OCI-LY7 (cell line): ENCODE data around the gene UPF3A. TPM values are rescaled to one million over a fixed set of nuclear protein-coding genes. Genes with fewer than 3 reads are reported as not detected.

ENCODE experiments used
- BruUV-seq: library from RNA; stranded (reverse); fragments of 400-500 nt; replicated peaks from 2 replicates; lab custom pipeline; 2021; lab: Mats Ljungman, UMichigan
- CTCF ChIA-PET: fragments of 300-600 bp; sonication (Branson Sonifier 250); formaldehyde crosslinking; loops from one replicate; lab custom pipeline; 2022; ENCODE audit warnings: antibody characterized with exemption; ENCODE audit not compliant: unreplicated experiment; lab: Charles Lee
- POLR2A ChIA-PET: fragments of 300-600 bp; sonication (Branson Sonifier 250); formaldehyde crosslinking; loops from one replicate; lab custom pipeline; 2022; ENCODE audit warnings: antibody characterized with exemption; lab: Charles Lee
- DNase-seq: peaks from one replicate; pipeline ENCODE4 v3.0.0-alpha.2; 2015; ENCODE audit warnings: low spot score
- H2AFZ ChIP-seq: fragments of 200-600 bp; sonication (generic), shearing (Covaris generic); 2 replicates; pipeline ENCODE4 v1.6.1; 2014; ENCODE audit warnings: mild to moderate bottlenecking, antibody characterized with exemption, low read length, moderate library complexity
- H3K27ac ChIP-seq: fragments of 200-600 bp; sonication (generic); 2 replicates; pipeline ENCODE4 v1.5.1; 2014; ENCODE audit warnings: mixed run types, low read depth, mild to moderate bottlenecking, moderate library complexity, low read length, inconsistent platforms; ENCODE audit not compliant: poor library complexity, severe bottlenecking
- H3K36me3 ChIP-seq: fragments of 200-600 bp; sonication (generic); 2 replicates; pipeline ENCODE4 v1.6.1; 2014; ENCODE audit warnings: mild to moderate bottlenecking, antibody characterized with exemption, low read length, moderate library complexity, mixed read lengths; ENCODE audit not compliant: insufficient read depth
- H3K4me1 ChIP-seq: fragments of 200-600 bp; sonication (generic); 2 replicates; pipeline ENCODE4 v1.5.1; 2014; ENCODE audit warnings: mild to moderate bottlenecking, low read length; ENCODE audit not compliant: insufficient read depth, poor library complexity, severe bottlenecking
- H3K4me2 ChIP-seq: fragments of 200-600 bp; sonication (generic); 2 replicates; pipeline ENCODE4 v1.6.1; 2014; ENCODE audit warnings: mild to moderate bottlenecking, low read length
- H3K4me3 ChIP-seq: fragments of 200-600 bp; sonication (generic); 2 replicates; pipeline ENCODE4 v1.5.1; 2014; ENCODE audit warnings: mild to moderate bottlenecking, low read depth, low read length; ENCODE audit not compliant: poor library complexity, severe bottlenecking
- H3K79me2 ChIP-seq: fragments of 200-600 bp; sonication (generic); 2 replicates; pipeline ENCODE4 v1.6.1; 2016; ENCODE audit warnings: low read depth, mild to moderate bottlenecking, low read length, moderate library complexity, mixed read lengths; ENCODE audit not compliant: insufficient read depth
- H3K9me2 ChIP-seq: fragments of 200-600 bp; sonication (generic); 2 replicates; pipeline ENCODE4 v1.6.1; 2016; ENCODE audit warnings: mild to moderate bottlenecking, low read length, mixed read lengths; ENCODE audit not compliant: insufficient read depth
- H3K9me3 ChIP-seq: fragments of 200-600 bp; sonication (generic); 2 replicates; pipeline ENCODE4 v1.6.1; 2014; ENCODE audit warnings: mild to moderate bottlenecking, mixed run types, low read length, mixed read lengths
- H4K20me1 ChIP-seq: fragments of 200-600 bp; sonication (generic); 2 replicates; pipeline ENCODE4 v1.6.1; 2014; ENCODE audit warnings: mild to moderate bottlenecking, antibody characterized with exemption, low read length, moderate library complexity, mixed read lengths; ENCODE audit not compliant: insufficient read depth
- CTCF ChIP-seq: fragments of 200-600 bp; sonication (generic); conservative IDR thresholded peaks from 2 replicates; pipeline ENCODE4 v1.5.1; 2014; ENCODE audit warnings: mild to moderate bottlenecking, antibody characterized with exemption, low read length, moderate library complexity, mixed read lengths
- EZH2phosphoT487 ChIP-seq: fragments of 200-600 bp; sonication (generic); IDR thresholded peaks from 2 replicates; pipeline ENCODE4 v1.6.1; 2018; ENCODE audit warnings: low read depth, borderline replicate concordance, mild to moderate bottlenecking, mixed run types, antibody characterized with exemption, low read length, moderate library complexity, mixed read lengths
- intact Hi-C: fragments of 100-400 bp; cut with micrococcal nuclease; formaldehyde crosslinking; loops from one replicate; pipeline ENCODE4 v1.10.0; 2022; ENCODE audit not compliant: unreplicated experiment
- total RNA-seq, 2 experiments: library from RNA; depleted of rRNA in 1 of 2; stranded (reverse); fragments of >200 nt in 1 of 2; shearing (Covaris generic) in 1 of 2; gene quantifications; 2 replicates each; pipeline ENCODE4 v1.2.3, GENCODE V29; 2014 to 2022

The UPF3A gene
- total RNA-seq, 2 experiments from 2014 or later: 27.8 to 55.4 TPM

GRCh38 chr13:114234266-114234644 is 47.1 kb upstream of the UPF3A start:
- no peak for DNase-seq
- intact Hi-C loops: loop anchor here (2.0 kb wide), 1 partner anchor 47 kb away; the partner anchor contains the start of gene UPF3A
- H3K4me1 ChIP-seq: peaks cover 16% of the 10 kb centered on the region
- H3K9me2 ChIP-seq: no peaks in the 10 kb centered on the region
- BruUV-seq: no TSS peak
- H3K27ac ChIP-seq: peak overlapping the region; percentile 64
- H3K4me2 ChIP-seq: peak overlapping the region; percentile 98
- peaks cover 26% of the 10 kb centered on the region for H3K36me3 ChIP-seq
- POLR2A ChIA-PET: no interaction called here
- no peak for TF ChIP-seq EZH2phosphoT487
- no peak for TF ChIP-seq CTCF
- H4K20me1 ChIP-seq: 0 out of 2 replicates have a peak, but pooled peaks cover 4% of the 10 kb centered on the region
- H3K4me3 ChIP-seq: peak overlapping the region; percentile 80
- H3K79me2 ChIP-seq: peaks cover 22% of the 10 kb centered on the region
- peak overlapping the region; percentile 99 for H2AFZ ChIP-seq
- CTCF ChIA-PET: no interaction called here
- no peaks in the 10 kb centered on the region for H3K9me3 ChIP-seq

GRCh38 chr13:114234645-114235421 is 46.6 kb upstream of the UPF3A start, which contains the start of gene CDC16:
TSS of gene CDC16 (plus strand) at chr13:114234897. CDS start at chr13:114235085, 188 bp downstream.
- H3K36me3 ChIP-seq: peaks cover 32% of the 10 kb centered on the region
- H3K9me2 ChIP-seq: no peaks in the 10 kb centered on the region
- H4K20me1 ChIP-seq: 0 out of 2 replicates have a peak, but pooled peaks cover 4% of the 10 kb centered on the region
- H3K4me1 ChIP-seq: peaks cover 16% of the 10 kb centered on the region
- peak within 1 kb of the TSS; percentile 98 for H3K4me2 ChIP-seq
- H3K27ac ChIP-seq: peak within 1 kb of the TSS; percentile 64
- peak within 1 kb of the TSS; percentile 99 for H2AFZ ChIP-seq
- intact Hi-C loops: loop anchor here (2.0 kb wide), 1 partner anchor 46 kb away; the partner anchor contains the start of gene UPF3A
- ChIA-PET CTCF (no interaction called here), POLR2A (interaction anchor here (0.9 kb wide), 1 partner anchor 44 kb away, joined by 3 read pairs; no protein-coding TSS in a partner anchor)
- H3K79me2 ChIP-seq: peaks cover 22% of the 10 kb centered on the region
- H3K4me3 ChIP-seq: peak within 1 kb of the TSS; percentile 80
- H3K9me3 ChIP-seq: no peaks in the 10 kb centered on the region
- DNase-seq: peak; percentile 88
- no peak for TF ChIP-seq EZH2phosphoT487
- no peak for TF ChIP-seq CTCF
- no TSS peak for BruUV-seq
